PC-3 (cell line): Measurements from ENCODE around the gene HOXB6.

Source experiments
- EZH2phosphoT487 ChIP-seq: fragments of 300-600 bp; sonication (generic); IDR thresholded peaks from 2 replicates; pipeline ENCODE4 v1.6.1; 2018; ENCODE audit warnings: mild to moderate bottlenecking, antibody characterized with exemption, low read length, borderline replicate concordance
- TF ChIP-seq, protein P1 (sequence below): fragments of 300-600 bp; sonication (generic); conservative IDR thresholded peaks from 2 replicates; pipeline ENCODE4 v1.5.1; 2017; ENCODE audit warnings: antibody characterized with exemption, low read depth, mild to moderate bottlenecking, low read length

DNA sequence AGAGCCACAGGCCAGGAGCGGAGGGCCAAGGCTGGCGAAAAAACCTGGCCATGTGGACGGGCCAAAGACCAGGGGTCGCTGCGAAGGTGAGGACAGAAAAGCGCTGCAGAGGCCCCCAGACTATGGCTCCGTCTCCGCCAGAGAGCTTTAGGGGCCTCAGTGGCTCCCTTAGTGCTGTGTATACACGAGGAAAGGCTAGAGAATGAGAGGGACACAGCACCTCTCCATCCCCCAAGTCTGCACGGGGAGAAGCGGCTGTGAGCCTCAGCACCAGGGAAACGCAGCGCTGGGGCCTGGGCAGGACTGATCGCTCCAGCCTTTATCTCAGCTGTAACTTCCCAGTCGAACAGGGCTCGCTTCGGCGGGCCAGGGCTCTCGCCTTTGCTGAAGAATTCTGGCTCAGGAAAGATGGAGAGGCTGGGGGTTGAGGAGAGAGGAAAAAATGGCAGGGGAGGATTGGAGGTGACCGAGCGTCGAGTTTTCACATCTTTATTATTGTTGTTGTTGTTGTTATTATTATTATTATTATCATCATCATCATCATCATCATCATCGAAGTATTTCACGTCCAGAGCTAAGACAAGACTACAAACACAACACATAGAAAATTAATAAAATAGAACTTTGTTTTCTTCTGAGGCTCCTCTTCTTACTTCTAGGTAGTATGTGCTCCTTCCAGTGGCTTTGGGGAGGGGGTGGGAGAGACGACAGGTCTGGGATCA, 9.3 kb downstream of the HOXB6 start:
- TF ChIP-seq EZH2phosphoT487: no peak
- TF ChIP-seq, protein P1, sequence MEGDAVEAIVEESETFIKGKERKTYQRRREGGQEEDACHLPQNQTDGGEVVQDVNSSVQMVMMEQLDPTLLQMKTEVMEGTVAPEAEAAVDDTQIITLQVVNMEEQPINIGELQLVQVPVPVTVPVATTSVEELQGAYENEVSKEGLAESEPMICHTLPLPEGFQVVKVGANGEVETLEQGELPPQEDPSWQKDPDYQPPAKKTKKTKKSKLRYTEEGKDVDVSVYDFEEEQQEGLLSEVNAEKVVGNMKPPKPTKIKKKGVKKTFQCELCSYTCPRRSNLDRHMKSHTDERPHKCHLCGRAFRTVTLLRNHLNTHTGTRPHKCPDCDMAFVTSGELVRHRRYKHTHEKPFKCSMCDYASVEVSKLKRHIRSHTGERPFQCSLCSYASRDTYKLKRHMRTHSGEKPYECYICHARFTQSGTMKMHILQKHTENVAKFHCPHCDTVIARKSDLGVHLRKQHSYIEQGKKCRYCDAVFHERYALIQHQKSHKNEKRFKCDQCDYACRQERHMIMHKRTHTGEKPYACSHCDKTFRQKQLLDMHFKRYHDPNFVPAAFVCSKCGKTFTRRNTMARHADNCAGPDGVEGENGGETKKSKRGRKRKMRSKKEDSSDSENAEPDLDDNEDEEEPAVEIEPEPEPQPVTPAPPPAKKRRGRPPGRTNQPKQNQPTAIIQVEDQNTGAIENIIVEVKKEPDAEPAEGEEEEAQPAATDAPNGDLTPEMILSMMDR: no peak
